ENCODE measurements around the gene PROSER1.

PROSER1 gene

GRCh38 chr13:39025433-39025839 lies 12.5 kb downstream of the PROSER1 start:
- Histone ChIP-seq H3K27ac (no peak overlapping the region), H3K36me3 (no peaks in the 10 kb centered on the region; the same call in none of the 2 replicates), H3K4me3 (ENCODE audit: low read depth, low read length) (no peak overlapping the region), H3K27me3 (ENCODE audit: insufficient read depth, low read depth, severe bottlenecking) (no peaks in the 10 kb centered on the region), H3K9me3 (ENCODE audit: severe bottlenecking) (no peaks in the 10 kb centered on the region)
- no peak for DNase-seq
- no peak for TF ChIP-seq CTCF (IDR thresholded peaks at IDR 0.05; ENCODE audit: low read depth, low read length)

GRCh38 chr13:39023761-39024160 lies 14.1 kb downstream of the PROSER1 start:
- no peak overlapping the region for H3K4me3 ChIP-seq (ENCODE audit: low read depth, low read length)
- H3K27me3 ChIP-seq (ENCODE audit: insufficient read depth, low read depth, severe bottlenecking) = no peaks in the 10 kb centered on the region
- no peak overlapping the region for H3K27ac ChIP-seq
- DNase-seq = no peak
- no peak for TF ChIP-seq CTCF (IDR thresholded peaks at IDR 0.05; ENCODE audit: low read depth, low read length)
- H3K36me3 ChIP-seq = no peaks in the 10 kb centered on the region; the same call in none of the 2 replicates
- no peaks in the 10 kb centered on the region for H3K9me3 ChIP-seq (ENCODE audit: severe bottlenecking)

GRCh38 chr13:39023316-39023715 lies 14.6 kb downstream of the PROSER1 start:
- Histone ChIP-seq H3K36me3 (no peaks in the 10 kb centered on the region; the same call in none of the 2 replicates), H3K27me3 (ENCODE audit: insufficient read depth, low read depth, severe bottlenecking) (no peaks in the 10 kb centered on the region), H3K9me3 (ENCODE audit: severe bottlenecking) (no peaks in the 10 kb centered on the region), H3K27ac (no peak overlapping the region), H3K4me3 (ENCODE audit: low read depth, low read length) (no peak overlapping the region)
- no peak for DNase-seq
- no peak for TF ChIP-seq CTCF (IDR thresholded peaks at IDR 0.05; ENCODE audit: low read depth, low read length)

GRCh38 chr13:39020853-39021462 lies 16.9 kb downstream of the PROSER1 start:
- no peak for DNase-seq
- no peak overlapping the region for H3K4me3 ChIP-seq (ENCODE audit: low read depth, low read length)
- H3K27ac ChIP-seq = no peak overlapping the region
- H3K36me3 ChIP-seq = no peaks in the 10 kb centered on the region; the same call in none of the 2 replicates
- no peaks in the 10 kb centered on the region for H3K9me3 ChIP-seq (ENCODE audit: severe bottlenecking)
- no peak for TF ChIP-seq CTCF (IDR thresholded peaks at IDR 0.05; ENCODE audit: low read depth, low read length)
- no peaks in the 10 kb centered on the region for H3K27me3 ChIP-seq (ENCODE audit: insufficient read depth, low read depth, severe bottlenecking)

- Histone ChIP-seq H3K27ac (no peak overlapping the region), H3K4me3 (ENCODE audit: low read depth, low read length) (no peak overlapping the region), H3K36me3 (peaks cover 9% of the 10 kb centered on the region), H3K9me3 (ENCODE audit: severe bottlenecking) (no peaks in the 10 kb centered on the region), H3K27me3 (ENCODE audit: insufficient read depth, low read depth, severe bottlenecking) (no peaks in the 10 kb centered on the region)
- peak; percentile 17 for DNase-seq
- TF ChIP-seq CTCF (IDR thresholded peaks at IDR 0.05; ENCODE audit: low read depth, low read length) = peak; percentile 47; the same call in 1 of the 2 replicates
Measured at GRCh38 chr13:39016787-39017186, 21.1 kb downstream of the PROSER1 start.

- H3K4me3 ChIP-seq (ENCODE audit: low read depth, low read length) = no peak overlapping the region
- peaks cover 9% of the 10 kb centered on the region for H3K36me3 ChIP-seq
Measured at GRCh38 chr13:39016087-39016486, 21.8 kb downstream of the PROSER1 start.

More at GRCh38 chr13:39016087-39016486, 21.8 kb downstream of the PROSER1 start:
- DNase-seq = no peak
- H3K9me3 ChIP-seq (ENCODE audit: severe bottlenecking) = no peaks in the 10 kb centered on the region
- no peak overlapping the region for H3K27ac ChIP-seq
- H3K27me3 ChIP-seq (ENCODE audit: insufficient read depth, low read depth, severe bottlenecking) = no peaks in the 10 kb centered on the region
- TF ChIP-seq CTCF (IDR thresholded peaks at IDR 0.05; ENCODE audit: low read depth, low read length) = no peak

Data from WERI-Rb-1 (cell line).